ENCODE data around the gene LRRC37A3. TPM values are rescaled to one million over a fixed set of nuclear protein-coding genes. Genes with fewer than 3 reads are reported as not detected.
"Not testable (repeated sequence)": the region's sequence is repeated elsewhere in the genome, so short reads cannot be mapped to it uniquely, and the experiment has no call there.

Gene LRRC37A3
- total and polyA plus RNA-seq, 2 of the 13 experiments (the other 11 are each of a cell fraction or from before 2014, with no cell fraction given) = 0.62 to 1.1 TPM

DNA sequence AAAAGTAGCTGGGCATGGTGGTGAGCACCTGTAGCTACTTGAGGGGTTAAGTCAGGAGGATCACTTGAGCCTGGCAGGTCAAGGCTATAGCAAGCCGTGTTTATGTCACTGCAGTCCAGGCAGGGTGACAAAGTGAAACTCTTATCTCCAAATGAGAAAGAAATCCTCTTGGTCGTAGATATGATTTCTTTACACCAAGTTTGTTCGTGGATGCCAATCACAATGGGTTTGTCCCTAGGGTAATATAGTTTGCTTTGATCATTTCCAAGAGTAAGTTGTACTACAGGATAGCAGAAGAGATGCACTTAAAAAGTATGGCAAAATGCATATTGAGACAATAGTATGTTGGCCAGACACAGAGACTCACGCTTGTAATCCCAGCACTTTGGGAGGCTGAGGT lies 6.0 kb upstream of the LRRC37A3 start:
- H3K79me2 ChIP-seq (ENCODE audit: insufficient read depth, low read length); H3K9ac ChIP-seq (ENCODE audit: insufficient read depth, low read depth, low read length); ATAC-seq; DNase-seq (ENCODE audit: low spot score); POLR2A ChIA-PET; intact Hi-C loops (cut with micrococcal nuclease; ENCODE audit: unreplicated experiment); H3K27me3 ChIP-seq (ENCODE audit: control insufficient read depth in 1 of 2, insufficient read depth in 2 of 2, low read length in 2 of 2); H3K27ac ChIP-seq (ENCODE audit: extremely low read length, insufficient read depth, low read length); in situ Hi-C loops (cut with HindIII; ENCODE audit: extremely low pct_ligation_motif_present, low pct_unique_long_range_greater_than_20kb); H3K4me3 ChIP-seq (replicated peaks in 1 of 3; ENCODE audit: insufficient read depth in 1 of 3, low read depth in 2 of 3, low read length in 3 of 3); H4K20me1 ChIP-seq (ENCODE audit: insufficient read depth, low read length); BruUV-seq (replicated peaks); H3K36me3 ChIP-seq (replicated peaks in 1 of 2; ENCODE audit: control insufficient read depth in 1 of 2, insufficient read depth in 2 of 2, low read length in 2 of 2); H3K9me3 ChIP-seq (ENCODE audit: low read length); FAIRE-seq; CTCF ChIA-PET (ENCODE audit: low intra/inter-chr PET ratio, low total read pairs); H3K4me2 ChIP-seq (ENCODE audit: low read depth, low read length); H2AFZ ChIP-seq (ENCODE audit: low read length): not testable (repeated sequence)
- WGBS (ENCODE audit: low lambda C conversion rate) = 33% methylated on average over 4 of the region's 4 CpGs
- H3K4me1 ChIP-seq (ENCODE audit: insufficient read depth, low read length) = peaks cover 24% of the 10 kb centered on the region

- FAIRE-seq = not testable (repeated sequence)
Measured at GRCh38 chr17:64923051-64923568, 3.8 kb upstream of the LRRC37A3 start.

More at GRCh38 chr17:64923051-64923568, 3.8 kb upstream of the LRRC37A3 start:
- H3K27me3 ChIP-seq (ENCODE audit: control insufficient read depth in 1 of 2, insufficient read depth in 2 of 2, low read length in 2 of 2); CTCF ChIA-PET (ENCODE audit: low intra/inter-chr PET ratio, low total read pairs); H3K4me3 ChIP-seq (replicated peaks in 1 of 3; ENCODE audit: insufficient read depth in 1 of 3, low read depth in 2 of 3, low read length in 3 of 3); ATAC-seq; H3K9me3 ChIP-seq (ENCODE audit: low read length); DNase-seq (ENCODE audit: low spot score); H3K27ac ChIP-seq (ENCODE audit: extremely low read length, insufficient read depth, low read length); BruUV-seq (replicated peaks); H3K4me2 ChIP-seq (ENCODE audit: low read depth, low read length); H3K79me2 ChIP-seq (ENCODE audit: insufficient read depth, low read length); intact Hi-C loops (cut with micrococcal nuclease; ENCODE audit: unreplicated experiment); POLR2A ChIA-PET; H2AFZ ChIP-seq (ENCODE audit: low read length); H3K9ac ChIP-seq (ENCODE audit: insufficient read depth, low read depth, low read length); in situ Hi-C loops (cut with HindIII; ENCODE audit: extremely low pct_ligation_motif_present, low pct_unique_long_range_greater_than_20kb); H3K36me3 ChIP-seq (replicated peaks in 1 of 2; ENCODE audit: control insufficient read depth in 1 of 2, insufficient read depth in 2 of 2, low read length in 2 of 2); H4K20me1 ChIP-seq (ENCODE audit: insufficient read depth, low read length): not testable (repeated sequence)
- peaks cover 20% of the 10 kb centered on the region for H3K4me1 ChIP-seq (ENCODE audit: insufficient read depth, low read length)
- 56% methylated on average over 6 of the region's 6 CpGs for WGBS (ENCODE audit: low lambda C conversion rate)

All from HepG2 (cell line).